HG03457 (cell line): ENCODE measurements around the gene TMEM63A.
"Not testable (repeated sequence)": the region's sequence is repeated elsewhere in the genome, so short reads cannot be mapped to it uniquely, and the experiment has no call there.

Experiments
- ATAC-seq: cut with Tn5 transposase; IDR thresholded peaks from one replicate; pipeline ENCODE4 v1.9.1; 2021; ENCODE audit warnings: moderate number of reproducible peaks; ENCODE audit not compliant: unreplicated experiment

TMEM63A gene

GRCh38 chr1:225806736-225807135, 75.4 kb downstream of the TMEM63A start:
- ATAC-seq: not testable (repeated sequence)

- ATAC-seq: no peak
Measured at GRCh38 chr1:225806249-225806648, 75.9 kb downstream of the TMEM63A start.

- not testable (repeated sequence) for ATAC-seq
Measured at GRCh38 chr1:225801146-225801545, 81.0 kb downstream of the TMEM63A start.

- ATAC-seq: not testable (repeated sequence)
Measured at GRCh38 chr1:225796097-225796496, 86.1 kb downstream of the TMEM63A start.
